Prostate gland (tissue), 2 donors: ENCODE measurements around the gene ZNF683. TPM values are rescaled to one million over a fixed set of nuclear protein-coding genes. Genes with fewer than 3 reads are reported as not detected.

Experiments used
- DNase-seq: peaks from one replicate; pipeline ENCODE4 v3.0.0-alpha.2; 2019; ENCODE audit warnings: low spot score
- H3K27ac ChIP-seq, 2 donors: fragments of 200-600 bp; sonication (generic); 2 replicates each; pipeline ENCODE4 v1.5.1; 2017 to 2019
- H3K27me3 ChIP-seq: fragments of 200-600 bp; sonication (generic); replicated peaks from 2 replicates; pipeline ENCODE4 v1.5.1; 2019; ENCODE audit not compliant: insufficient read depth
- H3K36me3 ChIP-seq, 2 donors: fragments of 200-600 bp; sonication (generic); 1 replicate in 1 of 2; 2 replicates in 1 of 2; pipeline versions ENCODE4 v1.5.1 to v1.8.1; 2017 to 2019
- H3K4me1 ChIP-seq: fragments of 200-600 bp; sonication (generic); replicated peaks from 2 replicates; pipeline ENCODE4 v1.5.1; 2019
- H3K4me3 ChIP-seq, 2 donors: fragments of 200-600 bp; sonication (generic); 2 replicates each; pipeline ENCODE4 v1.5.1; 2017 to 2019
- H3K9me3 ChIP-seq: fragments of 200-600 bp; sonication (generic); 2 replicates; pipeline ENCODE4 v1.5.1; 2017
- POLR2A ChIP-seq: fragments of 450-650 bp; IDR thresholded peaks from one replicate; pipeline ENCODE4 v1.6.1; 2016; ENCODE audit warnings: antibody characterized with exemption, mild to moderate bottlenecking
- POLR2AphosphoS5 ChIP-seq: sonication (generic); formaldehyde crosslinking; IDR thresholded peaks from one replicate; pipeline ENCODE4 v1.6.1; 2017; ENCODE audit warnings: antibody characterized with exemption
- WGBS: methylation state at CpG from one replicate; pipeline ENCODE4 v1.1.5; 2018; 5-methylcytosine and 5-hydroxymethylcytosine counted together
- intact Hi-C: fragments of 100-400 bp; cut with DNase I; formaldehyde crosslinking; loops from one replicate; pipeline ENCODE4 v1.14.2; 2022
- total RNA-seq, 2 donors: library from RNA; depleted of rRNA; stranded (reverse); fragments of >200 nt; gene quantifications; one replicate each; pipeline ENCODE4 v1.1.0, GENCODE V29; 2016
- TF ChIP-seq, protein P1 (sequence below), 4 experiments: fragments of 200-600 bp in 2 of 4; fragments of 450-650 bp in 2 of 4; sonication (generic) in 2 of 4; IDR thresholded peaks; 1 replicate in 3 of 4; 2 replicates in 1 of 4; pipeline ENCODE4 v1.5.1; 2016 to 2019; ENCODE audit warnings: antibody characterized with exemption in 4 of 4, mild to moderate bottlenecking in 2 of 4, moderate library complexity in 2 of 4

Gene ZNF683
- total RNA-seq, 2 donors from 2014 or later, result 4.8 TPM; not detected in 1

DNA sequence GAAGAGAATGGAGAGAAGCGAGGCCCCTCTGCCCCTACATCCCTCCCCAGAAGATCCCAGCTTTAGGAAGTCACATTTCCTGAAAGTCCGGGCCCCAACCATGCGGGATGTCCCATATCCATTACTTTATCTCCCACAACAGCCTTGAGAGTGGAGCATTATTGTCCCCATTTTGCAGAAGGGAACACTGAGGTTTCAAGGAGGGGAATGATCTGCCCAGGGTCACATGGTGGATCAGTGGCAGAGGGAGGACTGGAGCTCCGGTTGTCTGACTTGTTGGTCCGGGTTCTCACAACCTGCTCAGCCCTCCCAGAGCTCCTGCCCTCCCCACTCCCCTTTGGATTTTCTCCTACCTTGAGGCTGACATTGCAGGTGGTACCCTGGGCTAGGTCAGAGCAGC lies 16.4 kb downstream of the ZNF683 start:
- intact Hi-C loops, result no loop called here
- TF ChIP-seq POLR2AphosphoS5 (no peak), POLR2A (no peak)
- TF ChIP-seq, protein P1, sequence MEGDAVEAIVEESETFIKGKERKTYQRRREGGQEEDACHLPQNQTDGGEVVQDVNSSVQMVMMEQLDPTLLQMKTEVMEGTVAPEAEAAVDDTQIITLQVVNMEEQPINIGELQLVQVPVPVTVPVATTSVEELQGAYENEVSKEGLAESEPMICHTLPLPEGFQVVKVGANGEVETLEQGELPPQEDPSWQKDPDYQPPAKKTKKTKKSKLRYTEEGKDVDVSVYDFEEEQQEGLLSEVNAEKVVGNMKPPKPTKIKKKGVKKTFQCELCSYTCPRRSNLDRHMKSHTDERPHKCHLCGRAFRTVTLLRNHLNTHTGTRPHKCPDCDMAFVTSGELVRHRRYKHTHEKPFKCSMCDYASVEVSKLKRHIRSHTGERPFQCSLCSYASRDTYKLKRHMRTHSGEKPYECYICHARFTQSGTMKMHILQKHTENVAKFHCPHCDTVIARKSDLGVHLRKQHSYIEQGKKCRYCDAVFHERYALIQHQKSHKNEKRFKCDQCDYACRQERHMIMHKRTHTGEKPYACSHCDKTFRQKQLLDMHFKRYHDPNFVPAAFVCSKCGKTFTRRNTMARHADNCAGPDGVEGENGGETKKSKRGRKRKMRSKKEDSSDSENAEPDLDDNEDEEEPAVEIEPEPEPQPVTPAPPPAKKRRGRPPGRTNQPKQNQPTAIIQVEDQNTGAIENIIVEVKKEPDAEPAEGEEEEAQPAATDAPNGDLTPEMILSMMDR (IDR thresholded peaks at IDR 0.05), result no peak
- WGBS, result 86% methylated on average over 5 of the region's 5 CpGs
- Histone ChIP-seq H3K4me1 (peaks cover 5% of the 10 kb centered on the region), H3K9me3 (no peaks in the 10 kb centered on the region), H3K36me3 (no peaks in the 10 kb centered on the region), H3K4me3 (no peak overlapping the region), H3K27ac (no peak overlapping the region), H3K27me3 (peaks cover 7% of the 10 kb centered on the region)
- no peak for DNase-seq

DNA sequence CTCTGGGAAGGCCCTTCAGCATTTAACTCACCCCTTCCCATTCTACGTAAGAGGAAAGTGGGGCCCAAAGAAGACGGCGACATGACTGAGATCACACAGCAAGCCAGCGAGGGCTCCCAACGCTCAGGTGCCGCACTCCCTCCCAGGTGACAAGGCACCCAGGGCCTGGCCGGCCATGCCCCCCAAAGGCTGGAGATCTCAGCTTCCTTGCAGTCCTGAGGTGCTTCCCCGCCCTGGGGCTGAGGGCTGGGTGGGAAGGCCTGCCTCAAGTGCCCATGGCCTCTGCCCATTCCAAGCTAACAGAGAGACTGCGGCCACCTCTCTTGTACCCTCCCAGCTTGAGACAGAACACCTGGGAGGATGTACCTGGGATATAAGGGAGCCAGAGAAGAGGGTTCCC lies 17.6 kb downstream of the ZNF683 start:
- H3K9me3 ChIP-seq, result no peaks in the 10 kb centered on the region
- H3K4me3 ChIP-seq, result no peak overlapping the region
- DNase-seq, result no peak
- TF ChIP-seq, protein P1 (IDR thresholded peaks at IDR 0.05), result no peak
- TF ChIP-seq POLR2AphosphoS5, result no peak
- TF ChIP-seq POLR2A, result no peak
- 88% methylated on average over 8 of the region's 9 CpGs for WGBS
- no peaks in the 10 kb centered on the region for H3K27me3 ChIP-seq
- intact Hi-C loops, result no loop called here
- H3K4me1 ChIP-seq, result peaks cover 5% of the 10 kb centered on the region
- no peaks in the 10 kb centered on the region for H3K36me3 ChIP-seq
- no peak overlapping the region for H3K27ac ChIP-seq

DNA sequence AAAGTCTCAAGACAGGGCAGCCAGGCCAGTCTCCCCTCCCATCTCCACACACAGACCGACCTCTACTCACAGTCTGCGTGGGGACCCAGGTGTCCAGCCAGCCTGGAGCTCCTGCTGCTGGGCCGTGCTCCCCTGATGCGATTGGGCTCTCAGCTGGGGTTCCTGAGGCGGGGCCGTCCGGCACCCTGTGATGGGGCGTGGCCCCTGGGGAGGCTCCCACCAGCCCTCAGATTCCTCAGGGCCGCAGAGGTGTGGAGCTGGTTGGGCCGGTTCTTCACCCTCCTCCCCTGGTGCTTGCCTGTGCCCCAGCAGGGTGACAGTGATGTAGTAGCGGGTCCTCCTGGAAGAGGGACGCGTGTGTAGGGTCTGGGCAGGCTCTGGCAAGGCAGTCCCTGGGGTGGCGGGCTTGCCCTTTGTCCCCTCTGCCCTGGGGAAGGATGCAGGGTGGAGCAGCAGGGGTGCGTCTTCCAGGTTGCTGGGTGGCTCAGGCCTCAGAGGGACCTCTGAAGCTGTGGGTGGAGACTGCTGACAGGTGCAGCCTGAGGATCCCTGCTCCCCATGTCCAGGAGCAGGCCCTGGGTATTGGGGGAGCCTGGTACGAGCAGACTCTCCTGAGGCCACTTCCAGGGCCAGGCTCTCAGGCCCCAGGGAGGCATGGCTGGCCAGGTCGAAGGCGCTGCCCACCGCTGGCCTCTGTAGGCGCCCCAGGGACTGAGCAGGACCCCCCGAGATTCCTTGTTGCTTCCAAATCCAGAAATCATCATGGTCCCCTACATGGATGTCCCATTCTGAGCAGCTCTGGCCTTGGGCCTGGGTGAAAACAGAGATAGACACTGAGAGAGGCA lies 18.4 kb downstream of the ZNF683 start, which contains the start of gene CRYBG2:
CRYBG2 (minus strand) TSS at position 155 of the 845 bp plus-strand sequence. CDS start 7,473 bp downstream, outside the sequence.
- intact Hi-C loops, result no loop called here
- H3K27ac ChIP-seq, result no peak within 1 kb of the TSS
- H3K9me3 ChIP-seq, result no peaks in the 10 kb centered on the region
- no peaks in the 10 kb centered on the region for H3K27me3 ChIP-seq
- peak; percentile 57 for DNase-seq
- TF ChIP-seq POLR2AphosphoS5 (peak; percentile 34), POLR2A (peak; percentile 30)
- TF ChIP-seq, protein P1 (IDR thresholded peaks at IDR 0.05), result no peak
- no peak within 1 kb of the TSS for H3K4me3 ChIP-seq
- 62% methylated on average over 13 of the region's 21 CpGs for WGBS
- H3K36me3 ChIP-seq, result no peaks in the 10 kb centered on the region
- H3K4me1 ChIP-seq, result peaks cover 5% of the 10 kb centered on the region

DNA sequence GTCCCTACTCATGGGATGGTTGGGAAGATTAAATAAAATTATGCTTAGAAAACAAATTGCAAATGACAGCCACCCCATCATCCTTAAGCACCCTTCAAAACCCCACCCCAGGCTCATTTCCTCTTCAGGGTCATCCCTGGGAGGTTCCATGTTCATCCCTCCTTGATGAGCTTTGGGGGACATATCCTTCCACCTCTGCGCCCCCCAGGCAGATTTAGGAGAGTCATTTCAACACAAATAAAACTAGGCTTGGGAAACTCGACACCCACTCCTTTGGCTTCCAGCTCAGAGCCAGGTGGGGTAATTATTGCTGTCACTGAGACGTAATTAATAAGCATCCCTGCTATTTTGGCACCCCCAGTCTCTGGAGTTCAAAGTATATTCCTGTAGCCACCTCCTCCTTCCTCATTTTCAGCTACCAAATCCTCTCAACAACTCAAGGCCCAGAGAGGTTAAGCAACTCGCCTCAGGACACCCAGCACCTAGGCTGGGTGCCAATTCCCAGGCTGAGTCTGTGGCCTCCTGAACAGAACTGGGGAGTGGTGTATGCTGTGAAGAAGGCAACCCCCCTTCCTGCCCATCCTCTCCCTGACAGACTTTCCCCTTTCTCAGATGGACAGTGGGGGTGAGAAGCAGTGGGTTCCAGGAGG lies 19.2 kb downstream of the ZNF683 start:
- Histone ChIP-seq H3K4me1 (peaks cover 5% of the 10 kb centered on the region), H3K9me3 (no peaks in the 10 kb centered on the region), H3K36me3 (no peaks in the 10 kb centered on the region), H3K27ac (no peak overlapping the region), H3K27me3 (no peaks in the 10 kb centered on the region), H3K4me3 (no peak overlapping the region)
- intact Hi-C loops, result no loop called here
- DNase-seq, result no peak
- WGBS, result 67% methylated on average over 4 of the region's 4 CpGs
- TF ChIP-seq, protein P1 (IDR thresholded peaks at IDR 0.05), result no peak
- TF ChIP-seq POLR2AphosphoS5 (no peak), POLR2A (no peak)
